Right ventricle myocardium superior (tissue), 1 donor: Measurements from ENCODE around the gene IFITM2. TPM values are rescaled to one million over a fixed set of nuclear protein-coding genes. Genes with fewer than 3 reads are reported as not detected.
"Not testable (repeated sequence)": the region's sequence is repeated elsewhere in the genome, so short reads cannot be mapped to it uniquely, and the experiment has no call there.

Experiments used
- ATAC-seq: fragments of 200-7000 bp; cut with Tn5 transposase; one replicate; pipeline ENCODE4 v1.9.1; 2020; ENCODE audit warnings: mild to moderate bottlenecking; ENCODE audit not compliant: poor library complexity
- DNase-seq: peaks from one replicate; pipeline ENCODE4 v3.0.0-alpha.2; 2020
- intact Hi-C: fragments of 100-400 bp; cut with DNase I; formaldehyde crosslinking; loops from one replicate; pipeline ENCODE4 v1.11.2; 2022
- total RNA-seq: library from RNA; stranded (reverse); fragmentation: NEBNext Ultra II Directional; extraction: Animal tissue kit (Norgen Biotek cat#: 25700); gene quantifications from one replicate; pipeline ENCODE4 v1.2.1, GENCODE V29; 2021
- donor health status: DM: no; HTN: yes; CAD: no; lungs with severe emphysema.

IFITM2 gene
- total RNA-seq, 1 donor from 2014 or later, result 194 TPM

GRCh38 chr11:316031-316701 is 8.6 kb downstream of the IFITM2 start:
- ATAC-seq (no peak), DNase-seq (peak; percentile 54)
- intact Hi-C loops, result no loop called here

- no peak for ATAC-seq
- intact Hi-C loops, result no loop called here
Measured at GRCh38 chr11:316891-317301, 9.3 kb downstream of the IFITM2 start.

GRCh38 chr11:317668-318404 is 10.2 kb downstream of the IFITM2 start:
- ATAC-seq, intact Hi-C loops: not testable (repeated sequence)
- peak; percentile 37 for DNase-seq

More at GRCh38 chr11:316891-317301, 9.3 kb downstream of the IFITM2 start:
- DNase-seq, result peak; percentile 32

GRCh38 chr11:318405-319120 is 10.9 kb downstream of the IFITM2 start:
- ATAC-seq, result peak; percentile 73
- intact Hi-C loops, DNase-seq: not testable (repeated sequence)

- DNase-seq, intact Hi-C loops: not testable (repeated sequence)
- ATAC-seq, result peak; percentile 34
Measured at GRCh38 chr11:319121-319887, 11.7 kb downstream of the IFITM2 start.

- ATAC-seq, result peak; percentile 2
- DNase-seq, intact Hi-C loops: not testable (repeated sequence)
Measured at GRCh38 chr11:319888-320273, 12.3 kb downstream of the IFITM2 start.

- ATAC-seq (no peak), DNase-seq (no peak)
- intact Hi-C loops, result no loop called here
Measured at GRCh38 chr11:324156-324555, 16.5 kb downstream of the IFITM2 start.

GRCh38 chr11:324593-325517 is 17.2 kb downstream of the IFITM2 start:
- DNase-seq, result peak; percentile 72

GRCh38 chr11:325796-326591 is 18.4 kb downstream of the IFITM2 start:
- intact Hi-C loops, result no loop called here
- DNase-seq (no peak), ATAC-seq (no peak)

More at GRCh38 chr11:324593-325517, 17.2 kb downstream of the IFITM2 start:
- intact Hi-C loops, result not testable (repeated sequence)
- peak; percentile 18 for ATAC-seq

- DNase-seq (no peak), ATAC-seq (no peak)
- intact Hi-C loops, result no loop called here
Measured at GRCh38 chr11:326592-326841, 18.9 kb downstream of the IFITM2 start.

- peak; percentile 85 for ATAC-seq
- intact Hi-C loops, result no loop called here
- DNase-seq, result peak; percentile 94
Measured at GRCh38 chr11:326842-327580, 19.4 kb downstream of the IFITM2 start.

GRCh38 chr11:327581-327923 is 19.9 kb downstream of the IFITM2 start:
- intact Hi-C loops, result no loop called here
- no peak for DNase-seq
- no peak for ATAC-seq

- peak; percentile 30 for DNase-seq
- intact Hi-C loops, result no loop called here
- ATAC-seq, result no peak
Measured at GRCh38 chr11:328012-328411, 20.4 kb downstream of the IFITM2 start.

GRCh38 chr11:328516-329100 is 21.0 kb downstream of the IFITM2 start:
- ATAC-seq, intact Hi-C loops, DNase-seq: not testable (repeated sequence)

- ATAC-seq (no peak), DNase-seq (no peak)
- intact Hi-C loops, result no loop called here
Measured at GRCh38 chr11:329886-330253, 22.3 kb downstream of the IFITM2 start.

- no peak for DNase-seq
- intact Hi-C loops, result no loop called here
- ATAC-seq, result no peak
Measured at GRCh38 chr11:330307-330693, 22.7 kb downstream of the IFITM2 start.
